Mesodermal cell (in vitro differentiated cells): ENCODE results near the gene SGO1.
"Not testable (repeated sequence)": the region's sequence is repeated elsewhere in the genome, so short reads cannot be mapped to it uniquely, and the experiment has no call there.

Experiments used
- H3K27ac ChIP-seq: 2 replicates; pipeline ENCODE4 v1.7.0; 2013; ENCODE audit warnings: mild to moderate bottlenecking, low read depth, low read length, moderate library complexity; ENCODE audit not compliant: severe bottlenecking
- H3K36me3 ChIP-seq: 2 replicates; pipeline ENCODE4 v1.7.1; 2013; ENCODE audit warnings: mild to moderate bottlenecking, low read length, moderate library complexity; ENCODE audit not compliant: control insufficient read depth, insufficient read depth
- H3K4me1 ChIP-seq: one replicate; pipeline ENCODE4 v1.7.1; 2013; ENCODE audit warnings: mild to moderate bottlenecking, low read length; ENCODE audit not compliant: insufficient read depth, control insufficient read depth, poor library complexity, severe bottlenecking
- H3K4me3 ChIP-seq: 2 replicates; pipeline ENCODE4 v1.7.0; 2013; ENCODE audit warnings: low read length, control low read depth, mild to moderate bottlenecking; ENCODE audit not compliant: insufficient read depth, poor library complexity, severe bottlenecking; ENCODE audit errors: extremely low read depth
- H3K9me3 ChIP-seq: 2 replicates; pipeline ENCODE4 v1.7.1; 2013; ENCODE audit warnings: mild to moderate bottlenecking, low read length, moderate library complexity; ENCODE audit not compliant: control insufficient read depth
- WGBS, 2 experiments: methylation state at CpG; one replicate each; pipeline ENCODE4 v1.1.5; 2013; ENCODE audit warnings: missing lambda C conversion rate in 2 of 2; ENCODE audit not compliant: insufficient coverage in 2 of 2; 5-methylcytosine and 5-hydroxymethylcytosine counted together

SGO1 gene

DNA sequence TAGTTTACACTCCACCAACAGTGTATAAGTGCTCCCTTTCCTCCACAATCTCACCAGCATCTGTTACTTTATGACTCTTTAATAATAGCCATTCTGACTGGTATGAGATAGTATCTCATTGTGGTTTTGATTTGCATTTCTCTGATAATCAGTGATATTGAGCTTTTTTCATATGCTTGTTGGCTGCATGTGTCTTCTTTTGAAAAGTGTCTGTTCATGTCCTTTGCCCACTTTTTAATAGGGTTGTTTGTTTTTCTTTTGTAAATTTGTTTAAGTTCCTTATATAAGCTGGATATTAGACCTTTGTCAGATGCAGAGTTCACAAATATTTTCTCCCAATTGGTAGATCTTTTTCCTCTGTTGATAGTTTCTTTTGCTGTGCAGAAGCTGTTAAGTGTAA, 19.9 kb upstream of the SGO1 start:
- not testable (repeated sequence) for H3K36me3 ChIP-seq, H3K4me1 ChIP-seq, H3K4me3 ChIP-seq, H3K27ac ChIP-seq, H3K9me3 ChIP-seq

DNA sequence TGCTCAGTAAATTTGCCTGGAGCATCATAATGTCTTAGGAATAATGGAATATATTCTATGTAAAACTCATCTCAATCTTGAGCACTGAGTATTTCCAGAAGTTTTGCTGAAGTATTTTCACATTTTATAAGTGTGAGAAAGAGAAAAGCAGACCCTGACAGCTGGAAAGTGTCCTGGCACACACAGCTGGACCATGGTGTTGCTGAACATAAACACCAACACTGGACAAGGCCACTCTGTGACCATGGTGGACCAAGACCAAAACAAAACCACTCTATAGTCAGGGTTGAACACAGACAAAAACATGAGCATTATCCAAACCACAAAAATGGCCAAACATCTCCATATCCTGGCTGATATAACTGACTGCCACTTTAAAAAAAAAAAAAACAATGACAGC, 15.1 kb upstream of the SGO1 start:
- no peaks in the 10 kb centered on the region for H3K4me1 ChIP-seq
- H3K4me3 ChIP-seq = no peak overlapping the region
- no peaks in the 10 kb centered on the region for H3K36me3 ChIP-seq
- no peak overlapping the region for H3K27ac ChIP-seq
- no peaks in the 10 kb centered on the region for H3K9me3 ChIP-seq

- Histone ChIP-seq H3K4me3 (no peak overlapping the region), H3K9me3 (no peaks in the 10 kb centered on the region), H3K36me3 (no peaks in the 10 kb centered on the region), H3K4me1 (no peaks in the 10 kb centered on the region), H3K27ac (no peak overlapping the region)
- 88 to 96% methylated on average over 3 of the region's 3 CpGs for WGBS, 2 experiments
These were observed 11.8 kb upstream of the SGO1 start for GRCh38 chr3:20197775-20198174.

GRCh38 chr3:20194793-20195460, 8.9 kb upstream of the SGO1 start:
- Histone ChIP-seq H3K4me3 (no peak overlapping the region), H3K4me1 (no peaks in the 10 kb centered on the region), H3K9me3 (no peaks in the 10 kb centered on the region), H3K27ac (no peak overlapping the region), H3K36me3 (no peaks in the 10 kb centered on the region)
- WGBS, 2 experiments = 86 to 97% methylated on average over 4 to 5 of the region's 7 CpGs

GRCh38 chr3:20190991-20191390, 5.0 kb upstream of the SGO1 start:
- Histone ChIP-seq H3K4me1 (no peaks in the 10 kb centered on the region), H3K9me3 (no peaks in the 10 kb centered on the region), H3K36me3 (no peaks in the 10 kb centered on the region), H3K4me3 (no peak overlapping the region), H3K27ac (no peak overlapping the region)
- 42 to 100% methylated on average over 2 to 4 of the region's 5 CpGs for WGBS, 2 experiments

DNA sequence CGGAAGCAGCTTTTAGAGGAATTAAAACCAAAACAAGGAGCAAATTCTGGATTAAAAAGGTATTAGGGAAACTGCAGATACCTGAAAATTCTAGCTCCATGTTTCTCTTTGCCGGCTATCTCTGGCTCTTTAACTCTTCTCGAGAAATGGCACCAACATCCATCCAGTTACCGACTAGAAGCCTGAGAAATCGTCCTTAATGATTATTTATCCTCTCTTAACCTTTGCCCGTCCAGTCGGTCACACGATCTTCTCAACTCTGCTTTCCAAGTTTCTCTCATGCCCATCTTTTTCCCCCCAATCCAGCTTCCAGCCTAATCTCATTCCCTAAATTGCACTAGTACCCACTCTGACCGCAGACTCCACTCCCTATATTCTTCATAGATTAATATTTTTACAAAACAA, 596 bp upstream of the SGO1 start:
- peak overlapping the region; percentile 88 for H3K27ac ChIP-seq
- WGBS, 2 experiments = 0% methylated on average over 8 of the region's 9 CpGs
- H3K36me3 ChIP-seq = peaks cover 19% of the 10 kb centered on the region
- H3K9me3 ChIP-seq = no peaks in the 10 kb centered on the region
- H3K4me1 ChIP-seq = peaks cover 4% of the 10 kb centered on the region
- H3K4me3 ChIP-seq = peak overlapping the region; percentile 88

- no peaks in the 10 kb centered on the region for H3K9me3 ChIP-seq
- H3K36me3 ChIP-seq = peaks cover 31% of the 10 kb centered on the region
- WGBS, 2 experiments = 0% methylated on average over 4 to 7 of the region's 12 CpGs
- peaks cover 4% of the 10 kb centered on the region for H3K4me1 ChIP-seq
- peak overlapping the region; percentile 88 for H3K4me3 ChIP-seq
- peak overlapping the region; percentile 88 for H3K27ac ChIP-seq
These were observed 701 bp downstream of the SGO1 start for GRCh38 chr3:20185331-20185678.

DNA sequence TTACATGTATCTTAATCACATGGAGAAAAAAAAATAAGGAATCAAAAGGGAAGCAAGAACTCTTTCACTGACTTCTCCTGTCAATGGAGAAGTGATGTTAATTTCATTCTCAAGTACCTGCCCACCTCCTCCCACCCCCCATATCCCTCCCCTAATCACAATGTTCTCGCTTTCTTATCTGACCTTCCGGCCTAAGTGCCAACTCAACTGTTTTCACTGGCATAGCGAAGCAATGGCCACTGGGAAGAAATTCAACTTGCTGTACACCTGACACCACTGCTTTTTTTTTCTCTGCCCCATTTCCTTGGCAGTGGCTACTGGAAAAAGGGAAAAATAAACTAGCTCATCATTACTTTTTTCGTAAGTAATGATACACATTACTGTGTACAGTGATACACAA, 3.8 kb downstream of the SGO1 start:
- Histone ChIP-seq H3K4me1 (peaks cover 4% of the 10 kb centered on the region), H3K36me3 (peaks cover 53% of the 10 kb centered on the region), H3K4me3 (no peak overlapping the region), H3K9me3 (no peaks in the 10 kb centered on the region), H3K27ac (no peak overlapping the region)
- 100% methylated on average over 3 of the region's 4 CpGs; no CpG with 5 or more reads in 1 of the 2 experiments for WGBS, 2 experiments

- Histone ChIP-seq H3K9me3 (no peaks in the 10 kb centered on the region), H3K4me3 (no peak overlapping the region), H3K27ac (no peak overlapping the region), H3K4me1 (peaks cover 4% of the 10 kb centered on the region), H3K36me3 (peaks cover 53% of the 10 kb centered on the region)
- WGBS, 2 experiments = no CpG with 5 or more reads among the region's 3 CpGs
These were observed 4.7 kb downstream of the SGO1 start for GRCh38 chr3:20181276-20181675.

GRCh38 chr3:20173844-20174410, 12.1 kb downstream of the SGO1 start:
- WGBS, 2 experiments = 93 to 100% methylated on average over 1 to 2 of the region's 4 CpGs
- Histone ChIP-seq H3K36me3 (peaks cover 32% of the 10 kb centered on the region), H3K27ac (no peak overlapping the region)

DNA sequence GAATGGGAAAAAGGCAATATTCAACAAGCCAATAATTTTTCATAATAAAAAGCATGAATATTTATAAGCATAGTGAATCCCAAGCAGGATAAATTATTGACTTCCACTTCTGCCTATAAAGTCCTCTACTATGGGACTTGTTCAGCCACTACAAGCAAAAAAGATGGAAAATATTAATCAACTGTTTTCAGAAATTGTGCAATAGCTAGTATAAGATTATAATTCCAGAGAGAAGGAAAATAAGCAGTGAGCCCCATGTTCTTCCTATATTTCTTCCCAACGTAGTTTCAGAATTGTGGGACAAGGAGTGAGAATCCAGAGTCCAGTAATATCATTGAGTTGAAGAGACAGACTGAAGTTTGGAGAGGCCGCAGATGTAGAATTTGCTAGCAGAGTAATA, 24.3 kb downstream of the SGO1 start:
- Histone ChIP-seq H3K4me1 (no peaks in the 10 kb centered on the region), H3K9me3 (no peaks in the 10 kb centered on the region), H3K27ac (no peak overlapping the region), H3K36me3 (peaks cover 46% of the 10 kb centered on the region), H3K4me3 (no peak overlapping the region)
- 92 to 93% methylated on average over 2 of the region's 2 CpGs for WGBS, 2 experiments

More at GRCh38 chr3:20173844-20174410, 12.1 kb downstream of the SGO1 start:
- Histone ChIP-seq H3K4me3 (no peak overlapping the region), H3K4me1 (no peaks in the 10 kb centered on the region), H3K9me3 (no peaks in the 10 kb centered on the region)
